ENCODE results near the gene USP28. TPM values are rescaled to one million over a fixed set of nuclear protein-coding genes. Genes with fewer than 3 reads are reported as not detected.

The USP28 gene
- total RNA-seq, 1 donor from 2014 or later = 30.9 TPM

DNA sequence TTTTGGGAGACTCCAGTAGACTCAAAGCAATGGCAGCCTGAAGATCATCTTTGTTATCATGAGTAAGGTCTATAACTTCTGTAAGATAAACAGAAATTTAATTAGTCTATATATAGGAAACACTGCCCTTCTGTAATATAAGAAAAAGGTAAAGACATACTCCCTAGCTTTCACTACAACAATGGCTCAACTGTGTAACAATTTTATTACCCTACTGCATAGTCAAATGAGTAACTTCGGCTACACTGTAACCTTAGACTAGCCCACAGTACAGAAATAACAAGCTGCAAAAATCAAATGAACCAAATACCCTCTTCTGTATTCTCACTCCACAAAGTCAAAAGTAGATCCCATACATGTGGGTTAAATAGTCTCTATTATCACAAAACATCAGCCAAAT, 33.7 kb downstream of the USP28 start:
- peaks cover 26% of the 10 kb centered on the region for H3K36me3 Mint-ChIP-seq (ENCODE audit: low read depth)
- H3K27ac Mint-ChIP-seq = peak overlapping the region; percentile 61
- H3K4me3 Mint-ChIP-seq = peak overlapping the region; percentile 53
- no peaks in the 10 kb centered on the region for H3K27me3 Mint-ChIP-seq (ENCODE audit: insufficient read depth)
- H3K9me3 Mint-ChIP-seq = no peaks in the 10 kb centered on the region
- peaks cover 13% of the 10 kb centered on the region for H3K4me1 Mint-ChIP-seq (ENCODE audit: low read depth)
- intact Hi-C loops (cut with micrococcal nuclease) = no loop called here
- DNase-seq (ENCODE audit: low spot score) = no peak

GRCh38 chr11:113840932-113841664, 34.3 kb downstream of the USP28 start:
- H3K4me3 Mint-ChIP-seq = peak overlapping the region; percentile 53

GRCh38 chr11:113839842-113840241, 35.5 kb downstream of the USP28 start:
- Mint-ChIP-seq H3K4me1 (ENCODE audit: low read depth) (peaks cover 13% of the 10 kb centered on the region), H3K9me3 (no peaks in the 10 kb centered on the region), H3K27me3 (ENCODE audit: insufficient read depth) (no peaks in the 10 kb centered on the region), H3K36me3 (ENCODE audit: low read depth) (peaks cover 24% of the 10 kb centered on the region), H3K27ac (peak overlapping the region; percentile 2), H3K4me3 (no peak overlapping the region)
- DNase-seq (ENCODE audit: low spot score) = no peak
- intact Hi-C loops (cut with micrococcal nuclease) = no loop called here

More at GRCh38 chr11:113840932-113841664, 34.3 kb downstream of the USP28 start:
- no peaks in the 10 kb centered on the region for H3K27me3 Mint-ChIP-seq (ENCODE audit: insufficient read depth)
- intact Hi-C loops (cut with micrococcal nuclease) = no loop called here
- H3K27ac Mint-ChIP-seq = peak overlapping the region; percentile 61
- no peak for DNase-seq (ENCODE audit: low spot score)
- H3K36me3 Mint-ChIP-seq (ENCODE audit: low read depth) = peaks cover 26% of the 10 kb centered on the region
- H3K9me3 Mint-ChIP-seq = no peaks in the 10 kb centered on the region
- H3K4me1 Mint-ChIP-seq (ENCODE audit: low read depth) = peaks cover 13% of the 10 kb centered on the region

GRCh38 chr11:113838005-113838404, 37.4 kb downstream of the USP28 start:
- H3K36me3 Mint-ChIP-seq (ENCODE audit: low read depth) = peaks cover 26% of the 10 kb centered on the region
- intact Hi-C loops (cut with micrococcal nuclease) = no loop called here
- H3K4me3 Mint-ChIP-seq = no peak overlapping the region
- H3K27me3 Mint-ChIP-seq (ENCODE audit: insufficient read depth) = no peaks in the 10 kb centered on the region
- no peak for DNase-seq (ENCODE audit: low spot score)
- H3K9me3 Mint-ChIP-seq = no peaks in the 10 kb centered on the region
- peaks cover 13% of the 10 kb centered on the region for H3K4me1 Mint-ChIP-seq (ENCODE audit: low read depth)
- no peak overlapping the region for H3K27ac Mint-ChIP-seq

DNA sequence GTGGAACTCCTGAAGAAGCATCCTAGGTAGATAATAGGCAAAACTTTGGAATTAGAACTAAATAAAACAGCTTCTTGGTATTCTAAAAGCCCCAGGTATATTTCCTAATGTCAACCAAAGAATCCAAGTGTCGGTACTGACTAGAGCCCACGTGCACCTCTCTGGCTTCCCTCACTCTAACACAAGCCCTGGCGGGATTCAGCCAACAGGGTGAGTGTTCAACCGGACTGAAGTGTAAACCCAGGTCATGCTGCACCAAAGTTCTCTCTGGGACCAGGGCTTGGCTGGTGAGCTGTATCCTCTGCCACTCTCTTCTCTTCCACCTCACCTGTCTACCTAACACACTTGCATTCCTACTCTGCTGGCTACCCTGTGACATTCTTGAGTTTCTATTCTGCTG, 40.1 kb downstream of the USP28 start:
- no peak for DNase-seq (ENCODE audit: low spot score)
- Mint-ChIP-seq H3K4me1 (ENCODE audit: low read depth) (no peaks in the 10 kb centered on the region), H3K27me3 (ENCODE audit: insufficient read depth) (no peaks in the 10 kb centered on the region), H3K9me3 (no peaks in the 10 kb centered on the region), H3K36me3 (ENCODE audit: low read depth) (peaks cover 24% of the 10 kb centered on the region), H3K27ac (no peak overlapping the region), H3K4me3 (no peak overlapping the region)
- intact Hi-C loops (cut with micrococcal nuclease) = loop anchor here (2.0 kb wide), 1 partner anchor 17 kb away; no protein-coding TSS in a partner anchor

DNA sequence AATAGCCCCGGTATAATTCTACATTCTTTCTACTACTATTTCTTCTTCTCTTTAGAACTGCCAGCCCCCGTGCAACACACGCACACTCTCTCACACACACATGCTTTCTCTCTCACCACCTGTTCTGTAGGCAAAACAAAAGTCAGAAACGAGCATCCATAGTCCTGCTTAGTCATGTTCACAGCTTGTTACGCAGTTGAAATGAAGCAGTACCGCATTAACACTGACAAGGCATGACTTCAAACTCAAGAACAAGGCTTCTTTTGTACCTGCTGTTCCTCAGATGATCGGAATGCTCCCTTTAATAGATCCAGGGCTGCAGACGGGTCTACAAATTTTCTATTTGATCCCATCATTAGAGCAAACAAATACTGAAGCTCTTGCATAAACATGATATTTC, 42.2 kb downstream of the USP28 start:
- peaks cover 21% of the 10 kb centered on the region for H3K36me3 Mint-ChIP-seq (ENCODE audit: low read depth)
- no peak overlapping the region for H3K27ac Mint-ChIP-seq
- no peak overlapping the region for H3K4me3 Mint-ChIP-seq
- H3K9me3 Mint-ChIP-seq = no peaks in the 10 kb centered on the region
- H3K27me3 Mint-ChIP-seq (ENCODE audit: insufficient read depth) = no peaks in the 10 kb centered on the region
- intact Hi-C loops (cut with micrococcal nuclease) = no loop called here
- no peak for DNase-seq (ENCODE audit: low spot score)
- H3K4me1 Mint-ChIP-seq (ENCODE audit: low read depth) = no peaks in the 10 kb centered on the region

GRCh38 chr11:113831314-113831713, 44.1 kb downstream of the USP28 start:
- Mint-ChIP-seq H3K9me3 (no peaks in the 10 kb centered on the region), H3K27me3 (ENCODE audit: insufficient read depth) (no peaks in the 10 kb centered on the region), H3K27ac (no peak overlapping the region), H3K36me3 (ENCODE audit: low read depth) (peaks cover 25% of the 10 kb centered on the region), H3K4me3 (no peak overlapping the region), H3K4me1 (ENCODE audit: low read depth) (no peaks in the 10 kb centered on the region)
- intact Hi-C loops (cut with micrococcal nuclease) = no loop called here
- DNase-seq (ENCODE audit: low spot score) = no peak

DNA sequence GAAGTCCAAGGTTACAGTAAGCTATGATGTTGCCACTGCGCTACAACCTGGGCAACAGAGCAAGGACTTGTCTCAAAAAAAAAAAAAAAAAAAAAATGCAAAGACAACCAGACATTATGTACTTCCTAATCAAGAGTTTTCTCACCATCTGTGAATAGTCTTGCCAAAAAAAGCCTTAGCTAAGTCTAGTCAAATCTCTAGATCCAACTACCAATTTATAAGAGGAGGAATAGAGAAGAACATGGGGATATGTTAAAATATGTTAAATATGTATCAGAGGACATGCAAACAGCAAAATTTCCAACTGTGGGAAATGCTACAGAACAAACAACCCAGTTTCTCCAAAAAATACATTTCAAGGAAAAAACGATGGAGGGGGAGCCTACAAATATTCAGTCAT, 45.6 kb downstream of the USP28 start:
- Mint-ChIP-seq H3K27me3 (ENCODE audit: insufficient read depth) (no peaks in the 10 kb centered on the region), H3K4me1 (ENCODE audit: low read depth) (no peaks in the 10 kb centered on the region), H3K9me3 (no peaks in the 10 kb centered on the region), H3K4me3 (no peak overlapping the region), H3K27ac (no peak overlapping the region), H3K36me3 (ENCODE audit: low read depth) (peaks cover 32% of the 10 kb centered on the region)
- intact Hi-C loops (cut with micrococcal nuclease) = no loop called here
- no peak for DNase-seq (ENCODE audit: low spot score)

- H3K27me3 Mint-ChIP-seq (ENCODE audit: insufficient read depth) = no peaks in the 10 kb centered on the region
These were observed 47.2 kb downstream of the USP28 start for GRCh38 chr11:113828191-113828590.

DNA sequence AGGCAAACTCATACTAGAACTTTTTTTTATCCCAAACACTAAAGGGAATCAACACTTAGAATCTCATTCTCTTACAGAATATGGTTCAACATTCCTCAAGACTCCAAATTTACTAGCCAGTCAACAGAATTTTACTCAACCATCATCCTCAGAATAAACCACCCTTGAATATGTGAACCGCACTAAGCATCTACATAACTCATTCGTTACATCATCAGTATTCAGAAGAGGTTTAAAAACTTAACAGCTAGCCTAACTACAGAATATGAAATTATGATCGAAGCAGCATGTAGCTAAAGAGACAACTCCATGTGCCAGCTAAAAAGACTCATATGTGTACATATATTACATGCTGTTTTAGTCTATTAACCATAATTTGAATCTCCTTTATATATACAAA, 47.9 kb downstream of the USP28 start:
- DNase-seq (ENCODE audit: low spot score) = no peak
- H3K4me3 Mint-ChIP-seq = no peak overlapping the region
- H3K4me1 Mint-ChIP-seq (ENCODE audit: low read depth) = no peaks in the 10 kb centered on the region
- H3K27me3 Mint-ChIP-seq (ENCODE audit: insufficient read depth) = no peaks in the 10 kb centered on the region
- intact Hi-C loops (cut with micrococcal nuclease) = no loop called here
- H3K36me3 Mint-ChIP-seq (ENCODE audit: low read depth) = peaks cover 32% of the 10 kb centered on the region
- no peak overlapping the region for H3K27ac Mint-ChIP-seq
- no peaks in the 10 kb centered on the region for H3K9me3 Mint-ChIP-seq

More at GRCh38 chr11:113828191-113828590, 47.2 kb downstream of the USP28 start:
- DNase-seq (ENCODE audit: low spot score) = no peak
- Mint-ChIP-seq H3K27ac (no peak overlapping the region), H3K9me3 (no peaks in the 10 kb centered on the region), H3K4me1 (ENCODE audit: low read depth) (no peaks in the 10 kb centered on the region), H3K4me3 (no peak overlapping the region), H3K36me3 (ENCODE audit: low read depth) (peaks cover 29% of the 10 kb centered on the region)
- intact Hi-C loops (cut with micrococcal nuclease) = no loop called here

GRCh38 chr11:113818426-113818825, 56.9 kb downstream of the USP28 start:
- intact Hi-C loops (cut with micrococcal nuclease) = no loop called here
- no peak overlapping the region for H3K4me3 Mint-ChIP-seq
- H3K27me3 Mint-ChIP-seq (ENCODE audit: insufficient read depth) = no peaks in the 10 kb centered on the region
- H3K36me3 Mint-ChIP-seq (ENCODE audit: low read depth) = peaks cover 43% of the 10 kb centered on the region
- no peak overlapping the region for H3K27ac Mint-ChIP-seq
- DNase-seq (ENCODE audit: low spot score) = no peak
- H3K9me3 Mint-ChIP-seq = no peaks in the 10 kb centered on the region
- no peaks in the 10 kb centered on the region for H3K4me1 Mint-ChIP-seq (ENCODE audit: low read depth)

- Mint-ChIP-seq H3K9me3 (no peaks in the 10 kb centered on the region), H3K27ac (no peak overlapping the region), H3K4me1 (ENCODE audit: low read depth) (no peaks in the 10 kb centered on the region), H3K4me3 (no peak overlapping the region), H3K27me3 (ENCODE audit: insufficient read depth) (no peaks in the 10 kb centered on the region), H3K36me3 (ENCODE audit: low read depth) (peaks cover 43% of the 10 kb centered on the region)
- no peak for DNase-seq (ENCODE audit: low spot score)
- intact Hi-C loops (cut with micrococcal nuclease) = no loop called here
These were observed 57.7 kb downstream of the USP28 start for GRCh38 chr11:113817626-113818025.

DNA sequence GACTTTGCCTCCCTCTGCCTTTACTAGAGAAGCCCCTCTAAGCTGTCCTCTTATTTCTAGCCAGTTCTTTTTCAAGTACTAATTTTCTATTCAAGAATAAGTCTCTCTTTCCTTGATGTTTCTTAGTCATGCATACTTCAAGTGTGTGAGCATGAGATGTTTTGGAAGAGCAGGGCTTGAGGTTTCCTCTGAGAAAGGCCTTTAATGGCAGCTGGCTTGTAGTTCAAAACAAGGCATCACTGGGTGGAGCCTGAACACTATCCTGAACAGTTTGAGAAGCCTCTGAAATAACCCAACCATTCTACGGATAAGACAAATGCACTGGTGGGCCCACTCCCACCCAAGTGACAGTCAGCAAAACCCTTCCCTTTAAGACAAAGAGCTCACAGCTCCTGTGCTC, 58.2 kb downstream of the USP28 start:
- no peaks in the 10 kb centered on the region for H3K9me3 Mint-ChIP-seq
- no peak for DNase-seq (ENCODE audit: low spot score)
- intact Hi-C loops (cut with micrococcal nuclease) = no loop called here
- no peaks in the 10 kb centered on the region for H3K4me1 Mint-ChIP-seq (ENCODE audit: low read depth)
- no peak overlapping the region for H3K27ac Mint-ChIP-seq
- H3K4me3 Mint-ChIP-seq = no peak overlapping the region
- no peaks in the 10 kb centered on the region for H3K27me3 Mint-ChIP-seq (ENCODE audit: insufficient read depth)
- peaks cover 43% of the 10 kb centered on the region for H3K36me3 Mint-ChIP-seq (ENCODE audit: low read depth)

DNA sequence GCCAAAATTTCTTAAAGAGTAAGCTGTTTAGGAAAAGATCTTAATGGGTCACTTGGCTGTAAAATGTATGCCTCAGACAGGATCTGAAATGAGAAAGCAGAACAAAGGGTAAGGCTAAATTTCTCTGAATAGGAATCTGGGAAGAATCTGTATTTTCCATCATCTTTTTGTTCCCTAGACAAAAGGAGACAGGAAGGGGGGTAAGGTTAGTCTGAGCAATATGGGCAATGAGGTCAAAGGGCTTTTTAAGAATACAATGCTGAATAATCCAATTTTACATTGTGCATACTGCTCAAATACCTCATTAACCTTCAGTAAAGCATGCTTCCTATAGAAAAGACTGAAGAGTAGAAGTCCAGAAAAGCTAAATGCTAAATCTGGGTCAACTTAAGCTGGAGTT, 61.2 kb downstream of the USP28 start:
- Mint-ChIP-seq H3K36me3 (ENCODE audit: low read depth) (peaks cover 28% of the 10 kb centered on the region), H3K9me3 (no peaks in the 10 kb centered on the region), H3K27ac (no peak overlapping the region), H3K27me3 (ENCODE audit: insufficient read depth) (no peaks in the 10 kb centered on the region), H3K4me3 (no peak overlapping the region), H3K4me1 (ENCODE audit: low read depth) (no peaks in the 10 kb centered on the region)
- intact Hi-C loops (cut with micrococcal nuclease) = no loop called here
- DNase-seq (ENCODE audit: low spot score) = no peak

Data from activated T-helper 1 cell treated with anti-CD3 and anti-CD28 coated beads, Interleukin-12 subunit alpha, Interleukin-12 subunit beta, Interleukin-2, Interleukin-4 antibody, amounts not matched to agents 30 ng/mL and 10 ng/mL and 1 ng/mL, durations not matched to agents 14 hours and 24 hours and 36 hours (primary cell).